HG02885 (cell line): Measurements from ENCODE around the gene RAB7A.
"Not testable (repeated sequence)": the region's sequence is repeated elsewhere in the genome, so short reads cannot be mapped to it uniquely, and the experiment has no call there.

ENCODE experiments used
- ATAC-seq: cut with Tn5 transposase; IDR thresholded peaks from one replicate; pipeline ENCODE4 v1.9.1; 2021; ENCODE audit warnings: mild to moderate bottlenecking; ENCODE audit not compliant: unreplicated experiment, poor library complexity

RAB7A gene

GRCh38 chr3:128746881-128747280, 20.9 kb downstream of the RAB7A start:
- ATAC-seq: no peak

GRCh38 chr3:128748557-128748956, 22.6 kb downstream of the RAB7A start:
- no peak for ATAC-seq

- ATAC-seq: no peak
These were observed 23.1 kb downstream of the RAB7A start for GRCh38 chr3:128749035-128749434.

GRCh38 chr3:128749561-128749960, 23.6 kb downstream of the RAB7A start:
- ATAC-seq: not testable (repeated sequence)

GRCh38 chr3:128753715-128754114, 27.7 kb downstream of the RAB7A start:
- no peak for ATAC-seq

GRCh38 chr3:128760042-128760441, 34.1 kb downstream of the RAB7A start:
- no peak for ATAC-seq

- no peak for ATAC-seq
These were observed 34.9 kb downstream of the RAB7A start for GRCh38 chr3:128760881-128761280.

- no peak for ATAC-seq
These were observed 35.4 kb downstream of the RAB7A start for GRCh38 chr3:128761392-128761791.

- no peak for ATAC-seq
These were observed 38.0 kb downstream of the RAB7A start for GRCh38 chr3:128763967-128764366.

GRCh38 chr3:128764863-128765262, 38.9 kb downstream of the RAB7A start:
- ATAC-seq: no peak

GRCh38 chr3:128767094-128767750, 41.2 kb downstream of the RAB7A start:
- ATAC-seq: no peak

- ATAC-seq: no peak
These were observed 42.5 kb downstream of the RAB7A start for GRCh38 chr3:128768471-128768870.

GRCh38 chr3:128770387-128770786, 44.4 kb downstream of the RAB7A start:
- no peak for ATAC-seq

- ATAC-seq: not testable (repeated sequence)
These were observed 47.2 kb downstream of the RAB7A start for GRCh38 chr3:128773189-128773588.

GRCh38 chr3:128773592-128773991, 47.6 kb downstream of the RAB7A start:
- not testable (repeated sequence) for ATAC-seq

GRCh38 chr3:128775241-128775640, 49.3 kb downstream of the RAB7A start:
- no peak for ATAC-seq

GRCh38 chr3:128775906-128776542, 50.0 kb downstream of the RAB7A start:
- ATAC-seq: no peak

GRCh38 chr3:128780101-128780837, 54.3 kb downstream of the RAB7A start:
- ATAC-seq: no peak

GRCh38 chr3:128781164-128781563, 55.2 kb downstream of the RAB7A start:
- no peak for ATAC-seq

- ATAC-seq: no peak
These were observed 56.5 kb downstream of the RAB7A start for GRCh38 chr3:128782282-128783146.
